ENCODE data around the gene HNRNPF. TPM values are rescaled to one million over a fixed set of nuclear protein-coding genes. Genes with fewer than 3 reads are reported as not detected.

Gene HNRNPF
- total RNA-seq, 6 experiments from 2014 or later: 106 to 160 (median 121) TPM

- intact Hi-C loops (cut with DNase I): loop anchor here in 1 of 2 donors (5.0 kb wide), 1 partner anchor 56 kb away; no protein-coding TSS in a partner anchor
- TF ChIP-seq CTCF (IDR thresholded peaks at IDR 0.05) (no peak), POLR2A (IDR thresholded peaks at IDR 0.05) (no peak)
Measured at GRCh38 chr10:43352951-43353350, 56.0 kb downstream of the HNRNPF start.

GRCh38 chr10:43351301-43351700, 57.7 kb downstream of the HNRNPF start:
- Histone ChIP-seq H3K4me1 (no peaks in the 10 kb centered on the region), H3K36me3 (no peaks in the 10 kb centered on the region), H3K27ac (no peak overlapping the region), H3K9me3 (no peaks in the 10 kb centered on the region), H3K27me3 (no peaks in the 10 kb centered on the region), H3K4me3 (no peak overlapping the region)
- WGBS (ENCODE audit: insufficient coverage, low coverage, low lambda C conversion rate, missing lambda C conversion rate): 44% methylated on average over 8 of the region's 14 CpGs
- intact Hi-C loops (cut with DNase I): loop anchor here in 1 of 2 donors (5.0 kb wide), 1 partner anchor 54 kb away; no protein-coding TSS in a partner anchor
- TF ChIP-seq CTCF (IDR thresholded peaks at IDR 0.05) (no peak), POLR2A (IDR thresholded peaks at IDR 0.05) (no peak)
- no peak for ATAC-seq
- no peak for DNase-seq

More at GRCh38 chr10:43352951-43353350, 56.0 kb downstream of the HNRNPF start:
- Histone ChIP-seq H3K4me1 (no peaks in the 10 kb centered on the region), H3K27ac (no peak overlapping the region), H3K27me3 (no peaks in the 10 kb centered on the region), H3K4me3 (no peak overlapping the region), H3K36me3 (no peaks in the 10 kb centered on the region), H3K9me3 (no peaks in the 10 kb centered on the region)
- WGBS (ENCODE audit: insufficient coverage, low coverage, low lambda C conversion rate, missing lambda C conversion rate): 0% methylated on average over 2 of the region's 7 CpGs
- ATAC-seq: no peak
- DNase-seq: no peak

- Histone ChIP-seq H3K27me3 (no peaks in the 10 kb centered on the region), H3K4me3 (no peak overlapping the region), H3K9me3 (no peaks in the 10 kb centered on the region), H3K27ac (no peak overlapping the region), H3K36me3 (no peaks in the 10 kb centered on the region), H3K4me1 (no peaks in the 10 kb centered on the region)
- DNase-seq (no peak), ATAC-seq (no peak)
- TF ChIP-seq POLR2A (IDR thresholded peaks at IDR 0.05) (no peak), CTCF (IDR thresholded peaks at IDR 0.05) (no peak)
- intact Hi-C loops (cut with DNase I): loop anchor here in 1 of 2 donors (5.0 kb wide), 1 partner anchor 53 kb away; no protein-coding TSS in a partner anchor
- WGBS (ENCODE audit: insufficient coverage, low coverage, low lambda C conversion rate, missing lambda C conversion rate): no CpG with 5 or more reads among the region's 34 CpGs
Measured at GRCh38 chr10:43350686-43351085, 58.3 kb downstream of the HNRNPF start.

GRCh38 chr10:43350156-43350555, 58.8 kb downstream of the HNRNPF start:
- intact Hi-C loops (cut with DNase I): loop anchor here in 1 of 2 donors (5.0 kb wide), 1 partner anchor 53 kb away; no protein-coding TSS in a partner anchor
- Histone ChIP-seq H3K36me3 (no peaks in the 10 kb centered on the region), H3K27me3 (no peaks in the 10 kb centered on the region), H3K4me1 (no peaks in the 10 kb centered on the region), H3K27ac (no peak overlapping the region), H3K9me3 (no peaks in the 10 kb centered on the region), H3K4me3 (no peak overlapping the region)
- 55% methylated on average over 4 of the region's 7 CpGs for WGBS (ENCODE audit: insufficient coverage, low coverage, low lambda C conversion rate, missing lambda C conversion rate)
- DNase-seq: no peak
- no peak for TF ChIP-seq POLR2A (IDR thresholded peaks at IDR 0.05)
- no peak for TF ChIP-seq CTCF (IDR thresholded peaks at IDR 0.05)
- no peak for ATAC-seq
